SK-N-SH treated with all-trans-retinoic acid at 6 μM for 48 hours (cell line): ENCODE data around the gene HAUS1.
A peak's percentile ranks its signal among the peaks of the same experiment; 100 is the strongest.

Experiments used
- ATAC-seq: fragments of 200-7000 bp; cut with Tn5 transposase; 3 replicates; pipeline ENCODE4 v1.9.1; 2020; ENCODE audit warnings: mild to moderate bottlenecking, moderate library complexity
- ARNTL ChIP-seq: fragments of 450-650 bp; formaldehyde crosslinking; IDR thresholded peaks from 2 replicates; pipeline ENCODE4 v1.5.0; 2020; ENCODE audit warnings: low read depth, mild to moderate bottlenecking, moderate library complexity, borderline replicate concordance
- BACH2 ChIP-seq: fragments of 250-450 bp; sonication (Bioruptor Pico); IDR thresholded peaks from 2 replicates; pipeline ENCODE4 v1.9.0; 2021; ENCODE audit warnings: mild to moderate bottlenecking, borderline replicate concordance
- CREB5 ChIP-seq: fragments of 250-450 bp; sonication (Bioruptor Pico); IDR thresholded peaks from 2 replicates; pipeline ENCODE4 v1.5.1; 2020; ENCODE audit warnings: low read depth, mild to moderate bottlenecking, moderate library complexity
- ESRRG ChIP-seq: fragments of 250-450 bp; sonication (Bioruptor Pico); IDR thresholded peaks from 2 replicates; pipeline ENCODE4 v1.6.1; 2021; ENCODE audit warnings: mild to moderate bottlenecking
- GLIS3 ChIP-seq: fragments of 250-450 bp; sonication (Bioruptor Pico); IDR thresholded peaks from 2 replicates; pipeline ENCODE4 v1.5.0; 2020; ENCODE audit warnings: mild to moderate bottlenecking, moderate library complexity
- ISL1 ChIP-seq: fragments of 250-450 bp; sonication (Bioruptor Pico); IDR thresholded peaks from 2 replicates; pipeline ENCODE4 v2.1.2; 2022; ENCODE audit warnings: mild to moderate bottlenecking, moderate library complexity
- OSR1 ChIP-seq: fragments of 250-450 bp; sonication (Bioruptor Pico); IDR thresholded peaks from 2 replicates; pipeline ENCODE4 v1.8.0; 2022; ENCODE audit warnings: moderate library complexity, mild to moderate bottlenecking, inconsistent platforms
- PATZ1 ChIP-seq: fragments of 250-450 bp; sonication (Bioruptor Pico); IDR thresholded peaks from 2 replicates; pipeline ENCODE4 v1.8.0; 2020; ENCODE audit warnings: mild to moderate bottlenecking, moderate library complexity, borderline replicate concordance
- POU6F1 ChIP-seq: fragments of 250-450 bp; sonication (Bioruptor Pico); IDR thresholded peaks from 2 replicates; pipeline ENCODE4 v1.8.0; 2021; ENCODE audit warnings: low read depth, mild to moderate bottlenecking, moderate library complexity, borderline replicate concordance
- PPARA ChIP-seq: fragments of 250-450 bp; sonication (Bioruptor Pico); IDR thresholded peaks from 2 replicates; pipeline ENCODE4 v1.5.0; 2020; ENCODE audit warnings: mild to moderate bottlenecking, borderline replicate concordance
- SNAI2 ChIP-seq: fragments of 250-450 bp; sonication (Bioruptor Pico); IDR thresholded peaks from 2 replicates; pipeline ENCODE4 v1.5.0; 2020; ENCODE audit warnings: mild to moderate bottlenecking, moderate library complexity
- TCF4 ChIP-seq: fragments of 250-450 bp; sonication (Bioruptor Pico); IDR thresholded peaks from 2 replicates; pipeline ENCODE4 v1.8.0; 2021; ENCODE audit warnings: mild to moderate bottlenecking, moderate library complexity, borderline replicate concordance
- TOX ChIP-seq: fragments of 250-450 bp; sonication (Bioruptor Pico); IDR thresholded peaks from 2 replicates; pipeline ENCODE4 v1.8.0; 2021; ENCODE audit warnings: mild to moderate bottlenecking, moderate library complexity, borderline replicate concordance
- TSHZ2 ChIP-seq: fragments of 250-450 bp; sonication (Bioruptor Pico); IDR thresholded peaks from 2 replicates; pipeline ENCODE4 v1.5.0; 2020; ENCODE audit warnings: mild to moderate bottlenecking, moderate library complexity
- ZC3H10 ChIP-seq: fragments of 250-450 bp; sonication (Bioruptor Pico); IDR thresholded peaks from 2 replicates; pipeline ENCODE4 v1.5.1; 2021; ENCODE audit warnings: mild to moderate bottlenecking, moderate library complexity
- ZFP3 ChIP-seq: fragments of 250-450 bp; sonication (Bioruptor Pico); IDR thresholded peaks from 2 replicates; pipeline ENCODE4 v1.5.0; 2020; ENCODE audit warnings: mild to moderate bottlenecking, moderate library complexity
- ZNF565 ChIP-seq: fragments of 450-650 bp; formaldehyde crosslinking; conservative IDR thresholded peaks from 2 replicates; pipeline ENCODE4 v1.5.0; 2020; ENCODE audit warnings: low read depth, mild to moderate bottlenecking, moderate library complexity
- ZNF8 ChIP-seq: fragments of 450-650 bp; formaldehyde crosslinking; IDR thresholded peaks from 2 replicates; pipeline ENCODE4 v1.5.0; 2020; ENCODE audit warnings: mild to moderate bottlenecking, moderate library complexity

HAUS1 gene

GRCh38 chr18:46141199-46141598, 37.0 kb downstream of the HAUS1 start (continued):
- TF ChIP-seq TSHZ2 (CRISPR knock-in tag) (no peak), ZNF8 (CRISPR knock-in tag) (no peak), ARNTL (CRISPR knock-in tag) (no peak), TCF4 (CRISPR knock-in tag) (no peak)

- TF ChIP-seq ARNTL (CRISPR knock-in tag) (no peak), CREB5 (CRISPR knock-in tag) (no peak), PPARA (CRISPR knock-in tag) (no peak), GLIS3 (no peak), SNAI2 (no peak)
- peak; percentile 64 for ATAC-seq
These were observed 44.6 kb downstream of the HAUS1 start for GRCh38 chr18:46148810-46149209.

GRCh38 chr18:46152436-46152807, 48.2 kb downstream of the HAUS1 start:
- peak; percentile 70 for ATAC-seq
- TF ChIP-seq GLIS3 (no peak), OSR1 (CRISPR knock-in tag) (no peak), ISL1 (CRISPR knock-in tag) (no peak), ZFP3 (CRISPR knock-in tag) (no peak), PPARA (CRISPR knock-in tag) (no peak), PATZ1 (no peak), ZC3H10 (CRISPR knock-in tag) (no peak), ZNF565 (CRISPR knock-in tag) (no peak), TOX (no peak), TSHZ2 (CRISPR knock-in tag) (no peak), CREB5 (CRISPR knock-in tag) (no peak), BACH2 (CRISPR knock-in tag) (no peak), ESRRG (CRISPR knock-in tag) (no peak), POU6F1 (no peak)
